HG03196 (cell line): Measurements from ENCODE around the gene KRT34.

ENCODE experiments used
- ATAC-seq: cut with Tn5 transposase; IDR thresholded peaks from one replicate; pipeline ENCODE4 v1.9.1; 2021; ENCODE audit not compliant: unreplicated experiment

KRT34 gene

GRCh38 chr17:41333836-41334235, 48.3 kb downstream of the KRT34 start:
- no peak for ATAC-seq

- ATAC-seq = no peak
Observed at GRCh38 chr17:41333098-41333497, 49.0 kb downstream of the KRT34 start.

- ATAC-seq = no peak
Observed at GRCh38 chr17:41332239-41332638, 49.9 kb downstream of the KRT34 start.

GRCh38 chr17:41331606-41332005, 50.5 kb downstream of the KRT34 start:
- ATAC-seq = no peak

- no peak for ATAC-seq
Observed at GRCh38 chr17:41329279-41329948, 52.7 kb downstream of the KRT34 start.

- no peak for ATAC-seq
Observed at GRCh38 chr17:41328207-41328606, 53.9 kb downstream of the KRT34 start.
